DND-41 (cell line): Measurements from ENCODE around the gene IL1RL2.

Experiments
- EZH2 ChIP-seq: IDR thresholded peaks from 3 replicates; pipeline ENCODE4 v1.6.1; 2012; ENCODE audit warnings: borderline replicate concordance, low read depth, mild to moderate bottlenecking, moderate library complexity, low read length, inconsistent platforms; ENCODE audit not compliant: severe bottlenecking
- TF ChIP-seq, protein P1 (sequence below): IDR thresholded peaks from 2 replicates; pipeline ENCODE4 v1.5.1; 2012; ENCODE audit warnings: borderline replicate concordance, low read length, moderate library complexity, mild to moderate bottlenecking; ENCODE audit not compliant: poor library complexity, severe bottlenecking; ENCODE audit errors: extremely low read depth

DNA sequence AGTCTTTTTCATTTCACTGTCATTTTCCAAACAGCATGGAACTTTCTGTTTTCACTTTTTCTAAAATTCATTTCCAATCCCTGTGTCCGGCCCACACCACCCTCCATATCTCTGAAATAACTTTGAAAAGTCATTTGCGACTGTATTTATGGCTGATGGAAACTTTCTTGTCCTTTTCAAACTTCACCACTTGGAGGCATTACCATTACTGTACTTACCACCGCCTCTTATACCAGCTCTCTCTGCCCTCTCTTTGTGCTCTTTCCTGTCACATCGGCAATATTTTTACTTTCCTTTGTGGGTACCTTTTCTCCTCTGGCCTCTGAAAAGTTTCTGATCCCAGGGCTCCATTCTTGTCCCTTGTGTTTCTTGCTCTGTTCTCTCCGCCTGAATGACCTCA lies 85.0 kb downstream of the IL1RL2 start:
- TF ChIP-seq, protein P1, sequence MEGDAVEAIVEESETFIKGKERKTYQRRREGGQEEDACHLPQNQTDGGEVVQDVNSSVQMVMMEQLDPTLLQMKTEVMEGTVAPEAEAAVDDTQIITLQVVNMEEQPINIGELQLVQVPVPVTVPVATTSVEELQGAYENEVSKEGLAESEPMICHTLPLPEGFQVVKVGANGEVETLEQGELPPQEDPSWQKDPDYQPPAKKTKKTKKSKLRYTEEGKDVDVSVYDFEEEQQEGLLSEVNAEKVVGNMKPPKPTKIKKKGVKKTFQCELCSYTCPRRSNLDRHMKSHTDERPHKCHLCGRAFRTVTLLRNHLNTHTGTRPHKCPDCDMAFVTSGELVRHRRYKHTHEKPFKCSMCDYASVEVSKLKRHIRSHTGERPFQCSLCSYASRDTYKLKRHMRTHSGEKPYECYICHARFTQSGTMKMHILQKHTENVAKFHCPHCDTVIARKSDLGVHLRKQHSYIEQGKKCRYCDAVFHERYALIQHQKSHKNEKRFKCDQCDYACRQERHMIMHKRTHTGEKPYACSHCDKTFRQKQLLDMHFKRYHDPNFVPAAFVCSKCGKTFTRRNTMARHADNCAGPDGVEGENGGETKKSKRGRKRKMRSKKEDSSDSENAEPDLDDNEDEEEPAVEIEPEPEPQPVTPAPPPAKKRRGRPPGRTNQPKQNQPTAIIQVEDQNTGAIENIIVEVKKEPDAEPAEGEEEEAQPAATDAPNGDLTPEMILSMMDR, result no peak
- no peak for TF ChIP-seq EZH2
